CD4-positive, alpha-beta T cell treated with Interleukin-6 for 4 hours (primary cell): ENCODE measurements around the gene FDPS.
"Not testable (repeated sequence)": the region's sequence is repeated elsewhere in the genome, so short reads cannot be mapped to it uniquely, and the experiment has no call there.

Source experiments
- DNase-seq: peaks from one replicate; pipeline ENCODE4 v3.0.0-alpha.2; 2020; ENCODE audit warnings: mixed read lengths

FDPS gene

DNA sequence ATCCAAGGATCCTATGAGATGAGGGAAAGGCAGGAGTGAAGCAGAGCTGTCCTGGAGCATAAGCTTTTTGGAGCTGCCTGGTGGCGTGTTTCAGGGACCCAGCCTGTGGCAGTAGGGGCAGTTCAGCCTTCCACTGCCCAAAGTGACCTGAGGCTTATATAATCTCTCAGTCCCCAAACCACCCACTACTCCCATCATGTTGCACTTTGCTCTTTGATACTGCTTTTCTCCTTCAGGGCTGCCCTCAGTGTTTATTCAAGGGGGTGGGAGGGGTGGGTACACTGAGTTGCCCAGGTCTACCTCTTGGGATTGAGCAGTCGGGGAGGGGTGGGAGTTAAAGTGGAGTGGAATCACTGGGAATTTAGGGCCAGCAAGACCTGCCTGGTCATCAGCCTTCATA lies 22.1 kb upstream of the FDPS start:
- no peak for DNase-seq

DNA sequence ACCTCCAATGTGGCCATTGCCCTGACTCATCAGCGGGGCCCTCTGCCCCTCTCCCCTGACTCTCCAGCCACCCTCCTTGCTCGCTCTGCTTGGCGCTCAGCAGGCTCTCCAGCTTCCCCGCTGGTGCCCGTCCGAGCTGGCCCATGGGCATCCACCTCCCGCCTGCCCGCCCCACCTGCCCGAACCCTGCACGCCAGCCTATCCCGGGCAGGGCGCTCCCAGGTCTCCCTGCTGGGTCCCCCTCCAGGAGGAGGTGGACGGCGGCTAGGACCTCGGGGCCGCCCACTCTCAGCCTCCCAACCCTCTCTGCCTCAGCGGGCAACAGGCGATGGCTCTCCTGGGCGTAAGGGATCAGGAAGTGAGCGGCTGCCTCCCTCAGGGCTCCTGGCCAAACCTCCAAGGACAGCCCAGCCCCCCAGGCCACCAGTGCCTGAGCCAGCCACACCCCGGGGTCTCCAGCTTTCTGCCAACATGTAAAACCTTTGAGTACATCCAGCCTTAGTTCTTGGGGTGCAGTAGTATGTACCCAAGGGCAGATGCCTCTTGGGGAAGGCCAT lies 20.6 kb upstream of the FDPS start:
- DNase-seq: no peak

DNA sequence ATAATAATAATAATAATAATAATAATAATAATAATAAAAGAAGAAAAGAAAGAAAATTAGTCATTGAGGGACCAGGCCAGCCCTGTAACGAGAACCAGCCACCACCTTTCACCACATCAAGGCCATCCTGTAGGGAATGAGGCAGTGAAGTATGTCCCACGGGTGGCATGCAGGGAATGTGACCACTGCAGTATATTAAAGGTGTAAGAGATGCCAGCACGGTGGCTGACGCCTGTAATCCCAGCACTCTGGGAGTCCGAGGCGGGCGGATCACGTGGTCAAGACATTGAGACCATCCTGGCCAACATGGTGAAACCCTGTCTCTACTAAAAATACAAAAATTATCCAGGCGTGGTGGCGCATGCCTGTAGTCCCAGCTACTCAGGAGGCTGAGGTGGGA lies 17.7 kb upstream of the FDPS start:
- DNase-seq: not testable (repeated sequence)

DNA sequence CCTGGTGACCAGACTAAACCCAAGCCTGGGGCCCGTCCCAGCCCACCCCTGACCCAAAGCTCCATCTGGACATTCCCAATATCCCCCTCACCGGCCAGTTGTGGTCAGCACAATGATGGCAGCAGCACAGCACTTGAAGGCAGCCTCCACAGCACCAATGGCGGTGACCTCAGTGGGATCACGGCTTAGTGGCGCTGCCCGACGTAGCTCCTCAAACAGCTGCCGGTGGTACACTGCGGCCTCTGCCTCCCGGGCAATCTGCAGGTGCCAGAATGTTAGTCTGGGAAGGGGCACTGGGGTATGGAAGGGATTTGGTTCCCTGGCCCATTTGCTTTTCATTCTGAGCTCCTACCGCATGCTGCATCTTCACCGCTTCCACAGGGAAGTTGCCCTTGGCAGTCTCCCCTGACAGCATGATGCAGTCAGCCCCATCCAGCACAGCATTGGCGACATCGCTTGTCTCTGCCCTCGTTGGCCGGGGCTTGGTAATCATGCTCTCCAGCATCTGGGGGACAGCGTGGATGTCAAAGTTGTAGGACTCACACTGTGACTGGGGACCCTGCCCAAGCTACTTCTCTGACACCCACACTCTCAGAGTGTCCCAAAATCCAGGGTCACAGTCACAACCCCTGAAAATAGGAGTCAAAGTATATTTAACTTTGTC lies 15.4 kb upstream of the FDPS start:
- no peak for DNase-seq

DNA sequence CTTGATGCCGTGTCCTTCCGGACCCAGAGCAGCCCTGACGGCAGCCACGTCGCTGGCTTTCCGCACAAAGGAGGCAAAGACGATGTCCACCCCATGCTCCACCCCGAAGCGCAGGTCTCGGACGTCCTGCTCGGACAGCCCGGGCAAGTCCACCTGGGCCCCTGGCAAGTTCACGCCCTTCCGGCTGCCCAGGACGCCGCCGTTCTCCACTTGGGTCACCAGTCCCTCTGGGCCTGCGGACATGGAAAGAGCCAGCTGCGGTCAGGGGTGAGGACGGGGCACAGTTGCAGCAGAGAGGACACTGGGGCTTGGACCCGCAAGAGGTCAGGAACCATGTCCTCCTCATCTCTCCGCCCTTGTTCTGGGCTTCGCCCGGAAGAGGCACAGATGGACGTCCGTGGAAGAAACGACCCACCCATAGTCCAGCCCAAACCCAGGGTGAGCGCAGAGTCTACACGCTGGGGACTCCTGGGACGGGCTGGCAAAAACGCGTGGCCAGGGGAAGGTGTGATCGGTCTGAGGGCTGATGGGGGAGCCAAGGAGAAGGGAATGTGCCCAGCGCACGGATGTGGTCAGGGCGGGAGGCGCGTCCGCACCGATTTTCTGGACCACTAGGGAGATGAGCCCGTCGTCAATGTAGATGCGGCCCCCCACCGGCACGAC lies 14.0 kb upstream of the FDPS start:
- DNase-seq: no peak

DNA sequence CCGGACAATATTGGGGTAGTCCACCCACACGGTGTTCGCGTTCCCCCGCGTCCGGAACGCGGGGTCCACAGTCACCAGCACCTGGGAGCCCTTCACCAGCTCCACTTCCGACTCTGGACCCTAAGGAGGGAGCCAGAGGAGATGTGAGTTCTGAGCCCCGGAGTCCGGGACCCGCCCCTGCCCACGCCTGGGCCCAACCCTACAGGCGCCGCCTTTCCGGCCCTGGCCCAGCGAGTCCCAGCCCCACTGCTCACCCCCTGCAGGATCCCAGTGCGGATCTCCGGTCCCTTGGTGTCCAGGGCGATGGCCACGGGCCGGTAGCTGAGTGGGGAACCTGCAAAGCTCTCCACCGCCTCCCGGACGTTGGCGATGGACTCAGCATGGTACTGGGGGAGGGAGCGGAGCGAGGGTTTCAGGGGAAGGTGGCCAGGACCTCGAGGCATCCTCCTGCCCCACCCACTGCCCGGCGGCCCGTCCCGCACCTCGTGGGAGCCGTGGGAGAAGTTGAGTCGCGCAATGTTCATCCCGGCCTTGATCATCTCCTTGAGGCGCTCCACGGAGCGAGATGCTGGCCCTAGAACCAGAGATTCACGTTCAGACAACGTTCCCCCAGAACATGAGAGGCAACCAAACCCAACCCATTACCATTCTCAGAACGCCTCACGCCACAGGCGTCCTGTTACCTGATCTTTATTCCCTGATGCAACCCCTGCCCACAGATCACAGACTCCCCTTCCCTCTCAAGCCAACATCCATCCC lies 13.3 kb upstream of the FDPS start:
- DNase-seq: no peak

DNA sequence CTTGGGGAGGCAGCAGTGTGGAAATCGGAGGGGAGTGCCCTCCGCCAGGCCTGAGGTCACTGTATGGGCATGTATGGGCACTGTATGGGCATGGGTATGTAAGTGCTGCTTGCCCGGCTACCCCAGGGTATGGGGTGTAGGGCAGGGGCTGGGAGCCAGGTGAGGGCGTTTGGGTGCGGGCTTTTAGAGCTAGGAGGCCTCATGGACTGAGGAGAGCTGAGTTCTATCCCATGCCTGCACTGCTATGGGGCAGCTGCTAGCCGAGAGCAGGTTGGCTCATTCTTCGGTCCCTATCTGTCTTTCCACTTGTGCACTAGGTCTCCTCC lies 12.8 kb upstream of the FDPS start:
- no peak for DNase-seq

DNA sequence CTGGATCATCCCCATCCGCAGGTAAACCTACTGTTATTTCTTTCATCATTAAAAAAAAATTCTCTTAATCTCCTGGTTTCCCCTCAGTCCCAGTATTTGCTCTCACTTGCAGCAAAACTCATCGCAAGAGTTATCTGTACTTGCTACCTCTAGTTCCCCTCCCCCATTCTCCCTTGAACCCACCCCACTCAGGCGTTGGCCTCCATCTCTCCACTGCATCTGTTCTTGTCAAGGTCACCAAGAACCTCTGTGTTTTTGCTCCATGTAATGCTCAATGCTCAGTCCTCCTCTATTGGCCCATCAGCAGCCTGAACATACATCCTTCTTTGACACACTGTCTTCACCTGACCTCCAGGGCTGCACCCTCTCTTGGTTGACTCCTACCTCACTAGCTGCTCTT lies 12.0 kb upstream of the FDPS start:
- no peak for DNase-seq

DNA sequence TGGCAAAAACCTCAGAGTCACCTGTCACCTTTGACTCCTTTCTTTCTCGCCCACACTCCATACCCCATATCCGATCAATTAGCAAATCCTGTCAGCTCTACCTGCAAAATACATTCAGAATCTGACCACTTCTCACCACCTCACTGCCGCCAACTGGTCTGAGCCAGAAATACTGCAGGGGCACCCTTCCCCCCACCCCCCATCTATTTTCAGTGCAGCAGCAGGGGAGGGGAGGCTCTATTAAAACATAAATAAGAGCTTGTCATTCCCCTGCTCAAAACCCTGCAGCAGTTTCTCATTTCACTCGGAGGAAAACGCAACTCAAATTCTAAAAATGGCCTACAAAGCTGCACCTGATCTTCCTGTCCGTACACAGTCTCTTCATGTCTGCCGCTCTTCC lies 11.3 kb upstream of the FDPS start:
- DNase-seq: no peak

DNA sequence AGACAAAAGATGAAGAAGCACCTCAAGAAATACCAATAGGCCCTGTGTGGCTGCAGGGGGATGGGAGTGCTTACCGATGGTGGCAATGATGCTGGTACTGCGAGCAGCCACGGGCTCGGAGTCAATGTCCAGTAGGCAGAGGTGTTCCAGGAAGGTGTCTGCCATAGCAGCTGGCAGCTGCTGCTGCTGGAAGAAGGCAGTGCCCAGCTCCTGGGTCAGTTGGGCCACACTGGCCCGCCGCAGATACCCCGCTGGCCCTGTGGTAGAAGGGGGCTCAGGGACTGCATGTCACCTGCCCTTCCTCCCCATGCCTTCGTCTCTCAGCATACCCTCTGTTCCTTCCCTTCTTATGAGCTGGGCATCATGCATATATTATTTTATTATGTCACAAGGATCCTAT lies 8.6 kb upstream of the FDPS start:
- no peak for DNase-seq

DNA sequence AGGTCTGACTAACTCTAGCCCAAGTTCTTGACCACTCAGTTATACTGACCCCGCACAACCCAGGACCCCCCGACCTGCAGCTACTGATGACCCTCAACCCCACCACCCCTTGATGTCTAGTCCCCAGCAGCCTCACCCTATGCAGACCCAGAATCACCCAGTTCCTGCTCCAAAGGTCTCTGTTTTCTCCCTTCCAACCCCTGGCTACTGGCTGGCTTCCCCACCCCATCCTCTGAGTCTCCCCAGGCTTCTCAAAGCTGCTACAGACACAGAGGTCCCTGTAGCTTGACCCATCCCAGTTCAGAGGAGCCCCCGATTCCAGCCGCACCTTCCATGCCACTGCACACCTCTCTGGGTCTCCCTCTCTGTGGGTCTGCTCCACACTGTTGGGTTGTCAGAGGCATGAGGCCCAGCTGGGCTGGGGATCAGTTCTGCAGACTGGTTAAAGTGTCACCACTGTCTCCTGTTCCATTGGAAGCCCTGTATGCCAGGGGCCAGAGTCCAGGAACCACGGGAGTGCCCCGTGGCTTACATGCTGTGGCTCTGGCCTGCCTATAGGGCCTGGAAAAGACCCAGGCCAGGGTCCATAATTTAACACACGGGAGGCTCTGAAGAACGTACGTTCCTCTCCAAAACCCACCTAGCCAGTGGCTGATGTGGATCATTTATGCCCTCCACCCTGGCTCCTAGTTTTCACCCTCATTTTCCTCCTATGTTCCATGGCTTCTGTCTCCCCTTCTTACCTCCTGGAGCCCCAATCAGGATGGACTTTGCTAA lies 7.9 kb upstream of the FDPS start:
- no peak for DNase-seq

DNA sequence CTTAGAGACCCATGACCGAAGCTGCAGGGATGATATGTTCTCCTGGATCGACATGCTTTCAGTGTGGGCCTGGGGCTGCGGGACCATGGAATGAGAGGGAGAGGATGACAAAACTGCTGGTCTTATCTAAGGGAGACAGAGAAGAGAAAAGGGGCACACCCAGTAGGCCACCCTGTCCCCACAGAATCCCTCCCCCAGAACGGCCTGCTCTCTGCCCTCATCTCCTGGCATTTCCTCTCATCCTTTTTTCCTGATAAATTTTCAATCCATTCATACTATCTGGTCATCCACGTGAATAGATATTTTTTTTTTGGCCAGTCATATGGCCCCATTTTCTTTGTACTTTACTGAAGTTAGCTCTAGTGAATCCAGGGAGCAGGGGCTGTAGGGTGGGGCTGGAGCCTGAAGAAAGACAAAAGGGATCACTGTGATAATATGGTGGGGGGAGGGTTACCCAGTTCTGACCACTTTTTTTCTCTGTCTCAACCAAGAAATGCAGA lies 7.3 kb upstream of the FDPS start, which contains the start of gene PKLR:
TSS of gene PKLR (minus strand) at position 97 of the 500 bp plus-strand sequence. CDS start at position 54, 43 bp downstream.
- no peak for DNase-seq

DNA sequence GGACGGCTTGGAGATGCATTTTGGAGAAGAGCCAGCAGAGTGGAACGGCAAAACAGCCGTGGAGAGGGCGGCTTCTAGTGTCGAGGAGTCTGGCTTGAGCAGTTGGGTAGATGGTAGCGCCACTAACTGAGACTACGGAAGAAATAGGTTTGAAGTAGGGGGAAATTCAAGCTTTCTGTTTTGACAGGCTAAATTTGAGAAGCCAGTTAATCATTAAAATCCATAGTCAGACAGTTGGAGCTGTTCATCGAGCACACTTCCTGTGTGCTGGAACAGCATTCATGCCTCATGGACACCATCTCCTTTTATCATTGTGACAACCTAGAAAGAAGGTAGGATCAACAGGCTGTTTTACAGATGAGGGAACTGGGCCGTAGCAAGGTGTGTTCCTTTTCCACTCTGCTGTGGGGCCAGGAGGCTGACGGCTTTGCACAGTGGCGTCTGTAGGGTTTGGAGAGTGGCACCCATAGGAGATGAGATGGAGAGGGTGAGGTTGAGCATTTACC lies 4.1 kb upstream of the FDPS start:
- no peak for DNase-seq

DNA sequence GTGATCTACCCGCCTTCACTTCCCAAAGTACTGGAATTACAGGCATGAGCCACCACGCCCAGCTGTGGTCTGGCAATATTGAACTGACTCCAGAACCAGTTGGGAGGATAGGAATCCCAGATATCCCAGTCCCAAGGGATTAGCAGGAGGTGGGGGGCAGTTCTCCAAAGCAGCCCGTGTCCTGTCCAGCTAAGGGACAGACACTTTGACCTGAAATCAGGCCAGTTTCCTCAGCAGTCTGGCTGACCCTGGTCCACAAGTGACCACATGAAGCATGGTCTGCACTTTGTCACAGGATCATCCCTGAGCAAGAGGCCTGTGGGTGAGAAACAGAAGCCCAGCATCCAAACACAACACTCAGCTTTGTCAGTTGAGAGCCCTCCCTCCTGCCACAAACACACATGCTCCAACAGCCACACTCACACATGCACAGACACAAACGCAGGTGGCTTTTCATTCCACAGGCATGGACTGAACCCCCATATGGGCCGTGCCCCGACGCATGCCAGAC lies 2.7 kb upstream of the FDPS start:
- DNase-seq: no peak

DNA sequence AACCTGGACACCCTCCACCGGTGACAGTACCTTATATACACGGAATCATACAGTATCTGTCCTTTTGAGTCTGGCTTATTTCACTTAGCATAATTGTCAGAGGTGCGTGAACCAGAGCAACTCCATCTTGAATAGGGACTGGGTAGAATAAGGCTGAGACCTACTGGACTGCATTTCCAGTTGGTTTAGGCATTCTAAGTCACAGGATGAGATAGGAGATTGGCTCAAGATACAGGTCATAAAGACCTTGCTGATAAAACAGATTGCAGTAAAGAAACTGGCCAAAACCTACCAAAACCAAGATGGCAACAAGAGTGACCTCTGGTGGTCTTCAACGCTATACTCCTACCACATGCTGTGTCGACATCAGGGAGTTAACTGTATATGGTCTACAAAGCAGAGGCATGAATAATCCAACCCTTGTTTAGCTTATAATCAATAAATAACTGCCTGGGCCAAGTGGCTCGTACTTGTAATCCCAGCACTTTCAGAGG lies 1.4 kb upstream of the FDPS start:
- DNase-seq: no peak

DNA sequence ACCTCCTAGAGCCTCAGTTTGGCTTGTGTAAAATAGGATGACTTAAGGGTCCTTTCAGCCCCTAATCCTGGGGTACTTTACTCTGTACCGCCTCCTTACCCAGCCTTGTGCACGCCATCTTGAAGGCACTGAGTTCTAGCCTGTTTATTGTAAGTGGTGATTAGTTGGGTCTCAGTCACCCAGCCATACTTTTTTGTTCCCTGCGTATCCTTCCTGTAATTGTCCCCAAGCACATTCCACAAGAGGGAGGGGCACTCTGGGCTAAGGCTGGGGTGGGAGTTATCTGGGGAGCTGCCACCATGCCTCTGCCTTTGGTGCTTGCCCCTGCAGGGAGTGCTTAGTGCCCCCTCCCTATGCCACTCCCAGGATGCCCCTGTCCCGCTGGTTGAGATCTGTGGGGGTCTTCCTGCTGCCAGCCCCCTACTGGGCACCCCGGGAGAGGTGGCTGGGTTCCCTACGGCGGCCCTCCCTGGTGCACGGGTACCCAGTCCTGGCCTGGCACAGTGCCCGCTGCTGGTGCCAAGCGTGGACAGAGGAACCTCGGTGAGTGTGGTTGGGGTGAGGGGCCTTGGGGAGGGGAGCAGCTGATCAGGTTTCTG lies 856 bp downstream of the FDPS start:
- DNase-seq: no peak

DNA sequence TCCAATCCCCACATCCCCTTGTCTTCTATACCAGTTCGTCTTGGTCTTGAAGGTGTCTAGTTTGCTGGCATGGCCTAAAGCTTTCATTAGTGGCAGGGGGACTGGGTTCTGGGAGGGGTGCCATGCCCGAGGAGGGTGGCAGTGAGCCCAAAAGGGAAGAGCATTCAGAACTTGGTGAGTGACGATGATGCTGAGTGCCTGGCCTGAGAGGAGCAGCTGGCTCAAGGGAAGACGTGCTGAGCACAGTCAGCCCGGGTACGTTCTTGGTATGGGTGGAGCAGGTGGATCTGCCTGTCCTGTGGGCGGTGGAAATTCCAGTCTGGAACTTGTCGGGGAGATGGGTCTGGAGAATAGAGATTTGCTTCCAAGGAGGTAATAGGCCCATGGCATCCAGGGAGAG lies 4.6 kb downstream of the FDPS start:
- DNase-seq: no peak

DNA sequence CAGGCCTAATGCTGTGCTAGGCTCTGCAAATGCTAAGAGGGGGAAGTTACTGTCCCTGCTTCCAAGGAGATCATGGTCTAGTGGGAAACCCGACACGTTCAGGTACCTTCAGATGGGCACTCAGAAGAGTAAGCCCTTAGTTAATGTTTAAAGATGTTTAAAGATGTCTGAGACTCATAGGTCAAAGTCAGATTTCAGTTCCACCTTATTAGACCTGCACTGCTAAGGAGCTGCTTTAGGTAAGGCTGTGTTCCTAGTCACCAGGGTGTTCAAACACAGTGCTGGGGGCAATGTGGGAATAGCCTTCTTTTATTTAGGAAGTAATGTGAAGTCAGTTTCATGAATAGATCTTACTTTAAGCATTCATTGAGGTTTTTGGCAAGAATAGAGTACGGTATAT lies 8.3 kb downstream of the FDPS start:
- no peak for DNase-seq

DNA sequence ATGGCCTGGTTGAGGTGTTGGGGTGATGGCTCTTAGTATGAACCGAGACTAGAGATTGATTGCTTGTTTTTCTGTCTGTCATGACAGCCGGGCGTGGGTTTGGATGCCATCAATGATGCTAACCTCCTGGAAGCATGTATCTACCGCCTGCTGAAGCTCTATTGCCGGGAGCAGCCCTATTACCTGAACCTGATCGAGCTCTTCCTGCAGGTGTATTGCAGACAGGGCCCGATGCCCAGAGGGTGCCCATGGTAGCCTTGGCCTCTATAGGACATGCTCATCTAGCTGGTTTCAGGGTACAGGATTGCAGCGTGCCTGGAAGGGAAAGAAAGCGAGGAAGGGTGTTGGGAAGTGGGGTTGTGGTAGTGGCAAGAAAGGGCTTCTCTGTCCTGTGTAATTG lies 9.4 kb downstream of the FDPS start:
- DNase-seq: no peak

DNA sequence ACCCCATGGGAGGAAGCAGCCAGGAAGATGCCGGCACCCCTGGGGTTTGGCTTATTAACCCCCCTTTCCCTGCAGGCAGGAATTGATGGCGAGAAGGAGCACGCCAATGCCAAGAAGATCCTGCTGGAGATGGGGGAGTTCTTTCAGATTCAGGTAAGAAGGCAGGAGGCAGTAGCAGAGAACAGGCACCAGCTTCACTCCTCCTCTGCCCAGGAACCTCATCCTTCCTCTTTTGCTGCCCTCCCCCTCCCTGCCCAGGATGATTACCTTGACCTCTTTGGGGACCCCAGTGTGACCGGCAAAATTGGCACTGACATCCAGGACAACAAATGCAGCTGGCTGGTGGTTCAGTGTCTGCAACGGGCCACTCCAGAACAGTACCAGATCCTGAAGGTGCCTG lies 10.9 kb downstream of the FDPS start:
- no peak for DNase-seq

DNA sequence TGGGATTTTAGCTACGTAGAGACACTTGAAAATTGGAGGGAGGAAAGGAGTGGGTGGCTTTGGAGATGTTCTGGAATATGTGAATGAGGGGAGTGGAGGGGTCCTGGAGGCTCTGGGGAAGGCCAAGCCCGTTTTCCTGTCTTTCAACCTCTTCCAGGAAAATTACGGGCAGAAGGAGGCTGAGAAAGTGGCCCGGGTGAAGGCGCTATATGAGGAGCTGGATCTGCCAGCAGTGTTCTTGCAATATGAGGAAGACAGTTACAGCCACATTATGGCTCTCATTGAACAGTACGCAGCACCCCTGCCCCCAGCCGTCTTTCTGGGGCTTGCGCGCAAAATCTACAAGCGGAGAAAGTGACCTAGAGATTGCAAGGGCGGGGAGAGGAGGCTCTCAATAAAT lies 11.6 kb downstream of the FDPS start:
- DNase-seq: no peak
